Kidney tubule cell (primary cell): Measurements from ENCODE around the gene RBMX.

Experiments used
- DNase-seq: peaks from one replicate; pipeline ENCODE4 v3.0.0-alpha.2; 2018; ENCODE audit warnings: low spot score

The RBMX gene

GRCh38 chrX:136835761-136836160 is 44.8 kb downstream of the RBMX start:
- no peak for DNase-seq

GRCh38 chrX:136829413-136829812 is 51.1 kb downstream of the RBMX start:
- no peak for DNase-seq

- DNase-seq: no peak
Observed at GRCh38 chrX:136828830-136829229, 51.7 kb downstream of the RBMX start.

GRCh38 chrX:136827026-136827425 is 53.5 kb downstream of the RBMX start:
- no peak for DNase-seq

- no peak for DNase-seq
Observed at GRCh38 chrX:136825771-136826170, 54.8 kb downstream of the RBMX start.
